Cardiac fibroblast (primary cell): ENCODE results near the gene SND1.

ENCODE experiments used
- DNase-seq, 2 donors: peaks; one replicate each; pipeline versions ENCODE4 v3.0.0 to v3.0.0-alpha.2; 2010; ENCODE audit warnings: low read depth in 2 of 2
- H3K4me3 ChIP-seq, 2 donors: replicated peaks in 1 of 2; 1 replicate in 1 of 2; 2 replicates in 1 of 2; pipeline ENCODE4 v1.5.1; 2011; ENCODE audit warnings: low read depth in 2 of 2, low read length in 2 of 2, mild to moderate bottlenecking in 2 of 2, moderate library complexity in 1 of 2
- TF ChIP-seq, protein P1 (sequence below): IDR thresholded peaks from one replicate; pipeline ENCODE4 v1.5.1; 2011; ENCODE audit warnings: low read depth, mild to moderate bottlenecking, low read length, inconsistent platforms

The SND1 gene

GRCh38 chr7:128075242-128076095, 423.5 kb downstream of the SND1 start:
- H3K4me3 ChIP-seq: no peak overlapping the region
- DNase-seq: no peak
- TF ChIP-seq, protein P1, sequence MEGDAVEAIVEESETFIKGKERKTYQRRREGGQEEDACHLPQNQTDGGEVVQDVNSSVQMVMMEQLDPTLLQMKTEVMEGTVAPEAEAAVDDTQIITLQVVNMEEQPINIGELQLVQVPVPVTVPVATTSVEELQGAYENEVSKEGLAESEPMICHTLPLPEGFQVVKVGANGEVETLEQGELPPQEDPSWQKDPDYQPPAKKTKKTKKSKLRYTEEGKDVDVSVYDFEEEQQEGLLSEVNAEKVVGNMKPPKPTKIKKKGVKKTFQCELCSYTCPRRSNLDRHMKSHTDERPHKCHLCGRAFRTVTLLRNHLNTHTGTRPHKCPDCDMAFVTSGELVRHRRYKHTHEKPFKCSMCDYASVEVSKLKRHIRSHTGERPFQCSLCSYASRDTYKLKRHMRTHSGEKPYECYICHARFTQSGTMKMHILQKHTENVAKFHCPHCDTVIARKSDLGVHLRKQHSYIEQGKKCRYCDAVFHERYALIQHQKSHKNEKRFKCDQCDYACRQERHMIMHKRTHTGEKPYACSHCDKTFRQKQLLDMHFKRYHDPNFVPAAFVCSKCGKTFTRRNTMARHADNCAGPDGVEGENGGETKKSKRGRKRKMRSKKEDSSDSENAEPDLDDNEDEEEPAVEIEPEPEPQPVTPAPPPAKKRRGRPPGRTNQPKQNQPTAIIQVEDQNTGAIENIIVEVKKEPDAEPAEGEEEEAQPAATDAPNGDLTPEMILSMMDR: no peak

DNA sequence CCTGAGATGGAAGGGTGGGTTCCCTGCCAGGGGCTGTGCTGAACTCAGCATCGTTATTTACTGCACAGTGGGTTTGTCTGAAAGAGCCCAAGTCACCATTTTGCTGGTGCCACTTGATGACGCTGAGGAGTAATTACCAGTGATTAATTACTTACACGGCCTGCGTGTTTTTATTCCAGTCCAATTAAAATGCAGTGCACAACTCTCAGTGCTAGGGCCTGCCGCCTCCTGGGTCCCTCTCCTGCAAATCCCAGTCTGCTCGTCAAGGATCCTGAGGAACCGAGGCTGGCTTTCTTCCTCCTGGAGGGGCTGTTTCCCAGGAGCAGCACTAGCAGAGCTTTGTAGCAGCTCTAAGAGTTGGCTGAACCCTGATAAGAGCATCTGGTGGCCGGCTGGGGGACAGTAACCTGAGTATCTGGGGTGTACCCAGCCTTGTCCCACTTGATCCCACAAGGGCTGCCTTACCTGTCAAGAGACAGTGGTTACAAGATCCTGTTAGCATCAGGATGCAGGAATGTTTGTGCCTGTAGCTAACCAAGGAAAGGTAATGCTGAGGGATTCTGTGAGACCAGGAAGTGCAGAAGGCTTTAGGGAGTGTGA, 424.3 kb downstream of the SND1 start:
- TF ChIP-seq, protein P1: no peak

GRCh38 chr7:128076796-128077271, 424.8 kb downstream of the SND1 start:
- TF ChIP-seq, protein P1: no peak

More for the DNA sequence above, 424.3 kb downstream of the SND1 start:
- no peak for DNase-seq
- H3K4me3 ChIP-seq: no peak overlapping the region

DNA sequence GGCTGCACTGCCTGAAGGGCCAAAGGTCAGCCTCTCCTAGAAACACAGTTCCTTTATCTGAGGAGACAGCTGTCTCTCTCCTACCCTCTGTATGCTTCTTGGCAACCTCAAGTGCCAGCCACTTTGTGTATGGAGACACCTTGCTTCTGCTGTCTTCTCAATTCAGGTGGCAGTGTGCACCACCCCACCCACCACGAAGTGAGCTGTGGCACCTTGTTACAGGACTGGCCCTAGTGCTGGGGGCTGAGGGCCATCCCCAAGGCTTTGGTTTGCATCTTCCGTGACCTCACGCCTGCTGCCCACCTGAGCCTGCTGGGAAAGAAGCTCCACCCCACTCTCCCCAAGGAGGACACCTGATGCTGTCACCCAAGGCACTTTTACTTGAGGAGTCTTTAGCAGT, 426.3 kb downstream of the SND1 start:
- no peak for DNase-seq
- H3K4me3 ChIP-seq: no peak overlapping the region
- TF ChIP-seq, protein P1: no peak

More at GRCh38 chr7:128076796-128077271, 424.8 kb downstream of the SND1 start:
- DNase-seq: peak in 1 of 2 donors; percentile 48
- H3K4me3 ChIP-seq: no peak overlapping the region

- no peak overlapping the region for H3K4me3 ChIP-seq
- no peak for DNase-seq
- TF ChIP-seq, protein P1: no peak
These were observed 428.2 kb downstream of the SND1 start for GRCh38 chr7:128080169-128080568.

- TF ChIP-seq, protein P1: no peak
- no peak for DNase-seq
- H3K4me3 ChIP-seq: no peak overlapping the region
These were observed 429.4 kb downstream of the SND1 start for GRCh38 chr7:128081351-128081750.
